Fibroblast of pulmonary artery (primary cell): ENCODE measurements around the gene NUBPL.

Experiments used
- DNase-seq: peaks from one replicate; pipeline ENCODE4 v3.0.0-alpha.2; 2010; ENCODE audit warnings: low read depth
- H3K4me3 ChIP-seq: replicated peaks from 2 replicates; pipeline ENCODE4 v1.5.1; 2011; ENCODE audit warnings: low read depth, mild to moderate bottlenecking, control low read depth, low read length, moderate library complexity
- CTCF ChIP-seq: IDR thresholded peaks from 2 replicates; pipeline ENCODE4 v1.5.1; 2011; ENCODE audit warnings: mild to moderate bottlenecking, control low read depth, low read length, inconsistent platforms; ENCODE audit errors: missing control alignments

Gene NUBPL

GRCh38 chr14:31752867-31753661 is 191.9 kb downstream of the NUBPL start:
- no peak for TF ChIP-seq CTCF
- no peak overlapping the region for H3K4me3 ChIP-seq
- DNase-seq: no peak

- TF ChIP-seq CTCF: no peak
- no peak for DNase-seq
- no peak overlapping the region for H3K4me3 ChIP-seq
Observed at GRCh38 chr14:31758941-31759340, 197.7 kb downstream of the NUBPL start.

GRCh38 chr14:31760277-31760676 is 199.1 kb downstream of the NUBPL start:
- TF ChIP-seq CTCF: no peak
- no peak for DNase-seq
- no peak overlapping the region for H3K4me3 ChIP-seq

- TF ChIP-seq CTCF: no peak
- no peak for DNase-seq
- H3K4me3 ChIP-seq: no peak overlapping the region
Observed at GRCh38 chr14:31761325-31761724, 200.1 kb downstream of the NUBPL start.

GRCh38 chr14:31763041-31763440 is 201.8 kb downstream of the NUBPL start:
- TF ChIP-seq CTCF: no peak
- H3K4me3 ChIP-seq: no peak overlapping the region
- no peak for DNase-seq

- TF ChIP-seq CTCF: no peak
- no peak for DNase-seq
- no peak overlapping the region for H3K4me3 ChIP-seq
Observed at GRCh38 chr14:31766315-31766892, 205.2 kb downstream of the NUBPL start.

- TF ChIP-seq CTCF: no peak
- DNase-seq: no peak
- H3K4me3 ChIP-seq: no peak overlapping the region
Observed at GRCh38 chr14:31768355-31768754, 207.2 kb downstream of the NUBPL start.
